Hematopoietic multipotent progenitor cell treated with erythropoietin and hydrocortisone succinate and interleukin-3 and kit ligand, for 6 days (in vitro differentiated cells): Measurements from ENCODE around the gene BUD13.
A peak's percentile ranks its signal among the peaks of the same experiment; 100 is the strongest.
"Not testable (repeated sequence)": the region's sequence is repeated elsewhere in the genome, so short reads cannot be mapped to it uniquely, and the experiment has no call there.

Experiments
- DNase-seq: peaks from one replicate; pipeline ENCODE4 v3.0.0-alpha.2; 2015

Gene BUD13

GRCh38 chr11:116792144-116792868 is 19.5 kb upstream of the BUD13 start:
- no peak for DNase-seq

GRCh38 chr11:116791813-116792143 is 19.0 kb upstream of the BUD13 start, which contains the start of gene APOA5:
TSS of gene APOA5 (minus strand) at chr11:116791879. CDS start at chr11:116791860, 19 bp downstream.
- no peak for DNase-seq

DNA sequence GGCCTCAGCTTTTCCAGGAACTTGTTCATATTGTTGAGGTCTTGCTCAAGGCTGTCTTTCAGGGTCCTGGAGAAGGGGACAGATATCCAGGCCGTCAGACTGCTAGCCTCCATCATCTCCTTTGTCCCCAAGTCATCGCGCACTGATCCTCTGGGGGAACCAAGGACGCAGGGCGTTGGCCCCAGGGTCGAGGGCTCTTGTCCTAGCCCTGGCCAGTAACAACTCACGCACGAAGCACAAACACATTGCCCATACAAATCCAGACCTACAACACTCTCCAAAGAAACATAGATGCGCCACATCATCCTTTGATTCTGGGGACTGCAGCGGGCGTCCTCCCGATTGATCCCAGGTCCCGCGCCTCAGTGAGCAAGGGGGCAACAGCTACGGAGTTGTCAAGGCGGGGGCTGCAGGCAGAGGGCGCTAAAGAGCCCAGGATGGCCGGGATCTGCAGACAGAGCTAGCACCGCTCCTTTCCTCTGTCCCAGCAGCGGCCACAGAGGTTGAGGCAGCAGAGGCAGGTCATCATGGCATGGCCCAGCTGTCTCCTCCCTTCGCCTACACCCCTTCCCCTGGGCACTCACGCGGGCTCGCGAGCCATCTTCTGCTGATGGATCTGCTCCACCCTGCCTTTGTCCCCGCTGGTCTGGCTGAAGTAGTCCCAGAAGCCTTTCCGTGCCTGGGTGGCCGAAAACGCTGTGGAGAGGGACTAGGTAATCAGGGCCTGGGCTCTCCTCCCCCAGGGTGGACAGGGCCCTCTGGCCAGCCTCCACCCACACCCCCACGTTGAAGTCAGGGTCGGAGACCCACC is 18.4 kb upstream of the BUD13 start:
- peak; percentile 83 for DNase-seq

DNA sequence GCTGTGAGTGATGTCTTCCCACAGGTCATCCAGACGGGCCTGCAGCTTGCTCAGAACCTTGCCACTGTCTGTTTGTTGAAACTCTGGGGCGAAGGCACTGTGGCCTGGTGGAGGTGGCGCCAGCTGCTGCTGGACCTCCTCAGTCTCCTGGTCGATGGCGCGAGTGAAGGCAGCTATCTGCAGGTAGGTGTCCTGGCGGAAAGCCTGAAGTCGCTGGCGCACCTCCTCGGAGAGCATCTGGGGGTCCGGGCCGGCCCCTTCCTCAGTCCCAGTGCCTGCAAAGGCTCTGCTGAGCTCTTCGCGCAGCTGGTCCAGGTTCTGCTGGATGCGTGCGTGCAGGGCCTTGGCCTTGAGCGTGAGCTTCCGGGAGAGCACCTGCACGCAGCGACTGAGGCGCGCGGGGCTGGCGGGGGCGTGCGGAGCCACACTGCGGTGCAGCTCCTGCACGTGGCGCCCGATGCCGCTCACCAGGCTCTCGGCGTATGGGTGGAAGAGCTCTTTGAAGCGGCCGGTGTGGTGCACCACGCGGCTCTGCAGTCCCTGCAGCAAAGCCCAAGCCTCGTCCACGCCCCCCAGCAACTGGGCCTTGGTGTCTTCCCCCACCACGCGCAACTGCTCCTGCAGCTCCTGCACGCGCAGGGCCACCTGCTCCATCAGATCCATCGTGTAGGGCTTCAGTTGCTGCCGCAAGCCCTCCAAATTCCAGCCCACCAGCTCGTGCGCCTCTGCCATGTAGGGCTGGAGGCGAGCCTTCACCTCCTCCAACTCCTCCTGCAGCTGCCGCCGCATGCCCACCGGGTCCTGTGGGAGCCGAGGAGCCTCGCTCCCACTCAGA is 17.6 kb upstream of the BUD13 start:
- DNase-seq = no peak

DNA sequence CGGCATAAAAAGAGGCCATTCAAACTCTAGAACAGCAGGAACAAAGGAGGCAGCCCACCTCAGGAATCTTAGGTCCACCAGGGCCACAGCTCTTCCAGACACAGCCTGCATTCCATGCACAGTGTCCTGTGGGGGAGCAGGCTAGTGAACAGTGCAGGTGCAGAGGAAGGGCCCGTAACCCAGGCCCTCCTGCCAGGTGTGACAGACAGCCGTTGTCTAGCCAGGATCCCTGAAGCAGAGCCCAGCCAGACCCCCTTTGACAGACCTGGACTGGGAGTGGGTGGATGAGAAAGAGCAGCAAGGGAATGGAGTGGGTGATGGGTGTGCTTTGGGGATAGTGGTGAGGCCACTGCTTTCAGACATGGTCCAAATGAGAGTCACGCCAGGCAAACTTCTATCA is 16.2 kb upstream of the BUD13 start:
- DNase-seq = no peak

- DNase-seq = no peak
Measured at GRCh38 chr11:116788534-116788933, 15.7 kb upstream of the BUD13 start.

GRCh38 chr11:116787786-116788486 is 15.1 kb upstream of the BUD13 start, which contains the start of gene ZPR1:
TSS of gene ZPR1 (minus strand) at chr11:116788023. CDS start at chr11:116787990, 33 bp downstream.
- DNase-seq = peak; percentile 88

DNA sequence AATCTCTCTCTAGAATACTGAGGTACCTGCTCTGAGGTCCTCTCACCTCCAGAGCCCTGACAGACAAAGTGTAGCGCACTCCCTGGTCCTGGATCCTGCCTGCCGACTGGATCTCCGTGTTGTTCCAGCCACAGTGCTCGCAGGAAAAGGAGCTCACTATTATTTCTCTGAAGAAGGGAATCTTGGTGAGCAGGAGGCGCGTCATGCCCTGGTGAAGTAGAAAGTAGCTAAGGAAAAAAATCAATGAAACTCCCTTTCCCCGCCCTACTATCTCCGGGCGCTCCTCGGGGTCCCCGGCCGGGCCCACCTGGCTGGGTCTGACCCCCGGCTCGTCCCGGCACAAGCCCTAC is 14.6 kb upstream of the BUD13 start:
- DNase-seq = no peak

GRCh38 chr11:116786966-116787365 is 14.2 kb upstream of the BUD13 start:
- no peak for DNase-seq

- no peak for DNase-seq
Measured at GRCh38 chr11:116786326-116786725, 13.5 kb upstream of the BUD13 start.

- DNase-seq = no peak
Measured at GRCh38 chr11:116782728-116783127, 9.9 kb upstream of the BUD13 start.

DNA sequence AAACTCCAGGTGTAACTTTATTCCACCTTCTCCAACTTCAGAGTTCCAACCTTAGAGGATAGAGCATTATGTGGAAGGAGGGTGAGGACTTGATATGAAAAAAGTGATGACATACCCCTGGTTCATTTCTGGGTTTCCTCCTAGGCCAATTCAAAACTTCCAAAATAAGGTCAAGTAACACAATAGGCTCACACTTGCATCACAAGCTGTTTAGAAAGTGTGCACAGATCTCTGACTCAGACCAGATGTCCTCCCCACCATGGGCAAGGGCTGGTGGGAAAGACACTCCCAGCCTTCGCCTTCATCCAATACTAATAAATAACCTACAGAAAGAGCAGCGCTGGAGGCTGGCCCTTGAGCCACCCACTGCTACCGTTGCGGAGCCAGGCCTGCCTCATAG is 5.8 kb upstream of the BUD13 start:
- DNase-seq = no peak

GRCh38 chr11:116777056-116777455 is 4.3 kb upstream of the BUD13 start:
- DNase-seq = peak; percentile 68

DNA sequence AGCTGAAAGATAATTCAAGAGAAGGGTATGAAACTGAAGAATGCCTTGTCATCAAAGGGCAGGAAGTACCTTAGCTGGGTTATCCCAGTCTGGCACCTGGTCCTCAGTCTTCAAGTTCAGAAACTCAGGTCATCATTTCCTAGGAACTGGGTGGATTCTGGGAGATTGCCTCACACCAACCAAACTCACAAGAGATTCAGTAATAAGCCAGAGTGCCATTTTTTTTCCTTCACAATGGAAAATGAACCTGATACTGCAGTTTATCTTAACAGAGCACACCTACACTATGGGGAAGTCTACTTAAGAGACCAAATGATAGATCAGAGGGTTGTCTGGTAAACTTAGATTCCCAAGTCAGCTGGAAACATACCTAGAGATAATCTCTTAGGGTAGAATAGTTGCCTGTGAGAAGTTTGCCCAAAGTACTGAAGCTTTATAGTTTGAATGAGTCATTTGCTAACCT is 3.8 kb upstream of the BUD13 start:
- DNase-seq = peak; percentile 46

DNA sequence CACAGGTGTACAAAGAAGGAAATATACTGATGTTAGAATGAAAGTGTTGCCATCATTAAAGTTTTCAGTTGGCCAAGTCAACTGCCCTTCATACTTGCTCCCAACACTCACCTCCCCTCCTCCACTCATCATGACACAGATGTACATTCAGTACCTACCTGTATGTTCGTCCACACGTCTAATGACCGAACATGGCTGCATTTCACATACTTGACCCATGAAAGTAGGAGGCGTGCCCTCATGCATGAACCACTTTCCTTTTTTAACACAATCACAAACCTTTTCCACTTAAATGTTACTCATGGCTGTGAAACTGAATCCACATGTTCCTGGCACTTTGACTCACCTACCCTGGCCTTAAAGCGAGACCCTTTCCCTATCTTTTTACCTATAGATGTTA is 3.2 kb upstream of the BUD13 start:
- DNase-seq = no peak

- DNase-seq = peak; percentile 56
Measured at GRCh38 chr11:116774661-116775060, 1.9 kb upstream of the BUD13 start.

- peak; percentile 71 for DNase-seq
Measured at GRCh38 chr11:116773203-116774097, 663 bp upstream of the BUD13 start.

DNA sequence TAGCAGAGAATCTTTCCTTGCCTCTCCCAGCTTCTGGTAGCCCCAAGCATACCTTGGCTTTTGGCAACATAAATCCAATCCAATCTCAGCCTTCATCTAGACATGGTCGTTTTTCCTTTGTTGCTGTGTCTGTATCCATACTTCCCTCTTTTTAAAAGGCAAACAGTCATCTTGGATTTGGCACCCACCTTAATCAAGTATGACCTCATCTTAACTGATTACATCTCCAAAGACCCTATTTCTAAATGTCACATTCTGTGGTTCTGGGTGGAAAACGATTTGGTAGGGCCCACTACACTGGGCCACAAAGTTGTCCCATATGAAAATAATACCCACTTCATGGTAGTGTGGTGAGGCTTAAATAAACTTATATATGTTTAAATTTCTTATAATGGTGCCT is 852 bp downstream of the BUD13 start:
- DNase-seq = no peak

DNA sequence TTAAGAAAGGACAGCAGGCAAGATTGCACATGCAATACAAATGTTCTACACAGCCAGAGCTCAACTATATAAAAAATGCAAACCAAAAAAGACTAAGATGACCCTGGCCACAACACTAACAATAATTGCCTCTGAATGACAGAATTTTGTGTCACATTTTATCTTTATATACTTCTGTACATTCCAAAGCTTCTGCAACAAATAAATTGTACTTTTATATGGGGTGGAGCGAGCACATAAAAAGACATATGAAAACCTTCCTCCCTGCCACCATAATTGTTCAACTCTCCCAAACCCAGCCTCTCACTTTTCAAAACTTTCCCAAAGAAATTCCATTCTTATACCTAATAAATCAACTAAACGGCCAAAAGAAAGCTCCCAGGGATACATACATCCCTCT is 10.7 kb downstream of the BUD13 start:
- DNase-seq = no peak

DNA sequence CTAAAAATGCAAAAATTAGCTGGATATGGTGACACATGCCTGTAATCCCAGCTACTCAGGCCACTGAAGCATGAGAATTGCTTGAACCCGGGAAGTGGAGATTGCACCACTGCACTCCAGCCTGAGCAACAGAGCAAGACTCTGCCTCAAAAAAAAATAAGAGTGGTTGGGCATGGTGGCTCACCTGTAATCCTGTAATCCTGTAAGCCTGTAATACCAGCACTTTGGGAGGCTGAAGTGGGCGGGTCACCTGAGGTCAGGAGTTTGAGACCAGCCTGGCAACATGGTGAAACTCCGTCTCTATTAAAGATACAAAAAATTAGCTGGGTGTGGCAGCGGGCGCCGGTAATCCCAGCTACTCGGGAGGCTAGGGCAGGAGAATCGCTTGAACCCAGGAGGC is 16.7 kb downstream of the BUD13 start:
- DNase-seq = not testable (repeated sequence)

DNA sequence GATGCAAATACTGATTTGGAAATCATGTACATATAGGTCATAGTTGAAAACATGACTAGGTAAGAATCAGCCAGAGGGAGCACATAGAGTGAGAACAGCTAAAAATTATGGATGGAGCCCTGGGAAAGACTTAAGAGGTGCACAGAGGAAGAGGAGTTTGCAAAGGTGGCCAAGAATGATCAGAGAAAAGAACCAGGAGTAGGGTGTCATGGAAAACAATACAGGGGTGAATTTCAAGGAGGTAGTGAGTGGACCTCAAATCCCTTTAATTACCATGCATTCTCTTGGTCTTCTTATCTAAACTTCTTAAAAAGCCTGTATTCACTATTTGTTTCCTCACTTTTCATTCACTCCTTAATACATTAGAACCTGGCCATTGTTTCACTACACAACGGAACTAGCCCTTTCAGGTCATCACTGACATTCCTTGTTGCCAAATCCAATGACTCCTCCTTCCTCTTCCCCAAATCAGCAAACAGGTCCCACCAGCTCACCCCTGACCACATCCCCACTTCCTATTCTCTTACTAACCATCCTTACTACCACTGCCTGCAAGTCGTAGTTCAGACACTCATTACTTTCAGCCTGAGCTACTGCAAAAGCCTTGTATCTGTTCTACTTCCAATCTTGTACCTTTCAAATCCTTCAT is 22.6 kb downstream of the BUD13 start:
- DNase-seq = no peak
